B cell (primary cell): ENCODE results near the gene HERC4. TPM values are rescaled to one million over a fixed set of nuclear protein-coding genes. Genes with fewer than 3 reads are reported as not detected.

Experiments used
- ATAC-seq: fragments of 200-7000 bp; cut with Tn5 transposase; one replicate; pipeline ENCODE4 v1.10.0; 2021; ENCODE audit warnings: low read depth, mild to moderate bottlenecking, moderate number of reproducible peaks, moderate library complexity
- CTCF ChIA-PET: fragments of 350-600 bp; sonication (Branson Sonifier 250); formaldehyde crosslinking; loops from one replicate; lab custom pipeline; 2021; ENCODE audit warnings: antibody characterized with exemption, inconsistent platforms; lab: Charles Lee
- POLR2A ChIA-PET: fragments of 350-600 bp; sonication (Branson Sonifier 250); formaldehyde crosslinking; loops from one replicate; lab custom pipeline; 2021; ENCODE audit warnings: antibody characterized with exemption; lab: Charles Lee
- DNase-seq: peaks from one replicate; pipeline ENCODE4 v3.0.0; 2013
- H2AFZ ChIP-seq: 2 replicates; pipeline ENCODE4 v1.6.1; 2012; ENCODE audit warnings: mild to moderate bottlenecking, low read depth, low read length; ENCODE audit not compliant: insufficient read depth, poor library complexity, severe bottlenecking
- H3K27ac ChIP-seq, 2 donors: 1 replicate in 1 of 2; 2 replicates in 1 of 2; pipeline ENCODE4 v1.5.1; 2012 to 2013; ENCODE audit warnings: low read length in 2 of 2, mild to moderate bottlenecking in 2 of 2, moderate library complexity in 1 of 2
- H3K27me3 ChIP-seq, 4 experiments: fragments of 200-600 bp in 1 of 4; sonication (generic) in 1 of 4; replicated peaks in 1 of 4; 1 replicate in 2 of 4; 2 replicates in 2 of 4; pipeline versions ENCODE4 v1.6.1 to v1.7.0; 2013 to 2016; ENCODE audit warnings: low read length in 3 of 4, mild to moderate bottlenecking in 2 of 4, mixed read lengths in 1 of 4, moderate library complexity in 1 of 4; ENCODE audit not compliant: insufficient read depth in 4 of 4, control insufficient read depth in 3 of 4; ENCODE audit errors: control extremely low read depth in 1 of 4
- H3K36me3 ChIP-seq, 2 experiments: replicated peaks in 1 of 2; 1 replicate in 1 of 2; 2 replicates in 1 of 2; pipeline versions ENCODE4 v1.6.1 to v1.7.1; 2013; ENCODE audit warnings: low read length in 1 of 2; ENCODE audit not compliant: insufficient read depth in 2 of 2, control insufficient read depth in 1 of 2; ENCODE audit errors: control extremely low read depth in 1 of 2, extremely low read depth in 1 of 2
- H3K4me1 ChIP-seq, 2 donors: fragments of 200-600 bp in 1 of 2; sonication (generic) in 1 of 2; 1 replicate in 1 of 2; 2 replicates in 1 of 2; pipeline versions ENCODE4 v1.5.1 to v1.6.1; 2013 to 2017; ENCODE audit warnings: low read length in 2 of 2; ENCODE audit not compliant: control insufficient read depth in 2 of 2, insufficient read depth in 2 of 2
- H3K4me2 ChIP-seq: replicated peaks from 2 replicates; pipeline ENCODE3; 2012; ENCODE audit warnings: mild to moderate bottlenecking, low read depth, low read length; ENCODE audit not compliant: poor library complexity, severe bottlenecking
- H3K4me3 ChIP-seq, 5 experiments: fragments of 200-600 bp in 1 of 5; sonication (generic) in 1 of 5; 1 replicate in 3 of 5; 2 replicates in 2 of 5; pipeline versions ENCODE4 v1.5.1 to v1.7.0; 2011 to 2016; ENCODE audit warnings: low read length in 4 of 5, mild to moderate bottlenecking in 4 of 5, low read depth in 2 of 5, control low read depth in 1 of 5, moderate library complexity in 1 of 5; ENCODE audit not compliant: insufficient read depth in 1 of 5; ENCODE audit errors: control extremely low read depth in 1 of 5, extremely low read depth in 1 of 5
- H3K79me2 ChIP-seq: fragments of 200-600 bp; sonication (generic); one replicate; pipeline ENCODE4 v1.6.0; 2016; ENCODE audit warnings: low read length; ENCODE audit not compliant: control insufficient read depth, insufficient read depth
- H3K9ac ChIP-seq: fragments of 200-600 bp; sonication (generic); 2 replicates; pipeline ENCODE4 v1.6.1; 2017; ENCODE audit warnings: mild to moderate bottlenecking, low read length, moderate library complexity
- H3K9me3 ChIP-seq, 3 donors: one replicate each; pipeline versions ENCODE4 v1.6.1 to v1.7.1; 2013; ENCODE audit warnings: low read length in 2 of 3; ENCODE audit not compliant: control insufficient read depth in 2 of 3, insufficient read depth in 1 of 3; ENCODE audit errors: control extremely low read depth in 1 of 3
- H4K20me1 ChIP-seq: 2 replicates; pipeline ENCODE4 v1.6.0; 2012; ENCODE audit warnings: mild to moderate bottlenecking, low read length; ENCODE audit not compliant: insufficient read depth, control insufficient read depth, poor library complexity, severe bottlenecking
- H3K27ac Mint-ChIP-seq: one replicate; pipeline ENCODE4 v1.8.0; 2021; ENCODE audit warnings: mixed read lengths
- H3K27me3 Mint-ChIP-seq: one replicate; pipeline ENCODE4 v1.8.0; 2021; ENCODE audit warnings: mixed read lengths
- H3K4me1 Mint-ChIP-seq: one replicate; pipeline ENCODE4 v1.8.0; 2021; ENCODE audit warnings: mixed read lengths
- H3K4me3 Mint-ChIP-seq: one replicate; pipeline ENCODE4 v1.8.0; 2021; ENCODE audit warnings: mixed read lengths
- H3K9me3 Mint-ChIP-seq: one replicate; pipeline ENCODE4 v1.8.0; 2022; ENCODE audit warnings: mixed read lengths; ENCODE audit not compliant: insufficient read depth
- EZH2 ChIP-seq: IDR thresholded peaks from 2 replicates; pipeline ENCODE4 v1.6.1; 2012; ENCODE audit warnings: borderline replicate concordance, low read depth, mild to moderate bottlenecking, moderate library complexity, low read length; ENCODE audit not compliant: insufficient read depth, poor library complexity, severe bottlenecking
- WGBS: methylation state at CpG from one replicate; pipeline ENCODE4 v1.1.5; 2013; ENCODE audit warnings: missing lambda C conversion rate; ENCODE audit not compliant: insufficient coverage; 5-methylcytosine and 5-hydroxymethylcytosine counted together
- intact Hi-C: fragments of 100-400 bp; cut with micrococcal nuclease; formaldehyde crosslinking; loops from one replicate; pipeline ENCODE4 v1.10.0; 2022
- polyA plus RNA-seq: library from polyadenylated mRNA; depleted of rRNA; stranded (reverse); fragments of >200 nt; gene quantifications from 2 replicates; pipeline ENCODE4 v1.2.3, GENCODE V29; 2012
- total RNA-seq, 2 donors: library from RNA; stranded (reverse); fragments of 120-200 nt in 1 of 2; gene quantifications; 1 replicate in 1 of 2; 2 replicates in 1 of 2; pipeline versions ENCODE4 v1.2.3 to v1.2.4, GENCODE V29; 2013 to 2022
- TF ChIP-seq, protein P1 (sequence below): fragments of 200-600 bp; IDR thresholded peaks from one replicate; pipeline ENCODE4 v1.8.0; 2022; ENCODE audit warnings: antibody characterized with exemption, mild to moderate bottlenecking

Gene HERC4
- total and polyA plus RNA-seq, 2 donors (not counting 1 experiment from before 2014, with no cell fraction given), result 18.2 to 118 TPM

GRCh38 chr10:67965456-67965855 is 109.6 kb downstream of the HERC4 start:
- no peaks in the 10 kb centered on the region for H3K9me3 Mint-ChIP-seq
- no peak overlapping the region for H3K27ac Mint-ChIP-seq
- H3K27me3 ChIP-seq, result no peaks in the 10 kb centered on the region
- H3K4me2 ChIP-seq, result no peak overlapping the region
- no peak overlapping the region for H2AFZ ChIP-seq
- H3K27me3 Mint-ChIP-seq, result no peaks in the 10 kb centered on the region
- H3K36me3 ChIP-seq, result peaks cover 9 to 48% of the 10 kb centered on the region in 2 experiments
- H3K4me1 Mint-ChIP-seq, result no peaks in the 10 kb centered on the region
- TF ChIP-seq, protein P1, sequence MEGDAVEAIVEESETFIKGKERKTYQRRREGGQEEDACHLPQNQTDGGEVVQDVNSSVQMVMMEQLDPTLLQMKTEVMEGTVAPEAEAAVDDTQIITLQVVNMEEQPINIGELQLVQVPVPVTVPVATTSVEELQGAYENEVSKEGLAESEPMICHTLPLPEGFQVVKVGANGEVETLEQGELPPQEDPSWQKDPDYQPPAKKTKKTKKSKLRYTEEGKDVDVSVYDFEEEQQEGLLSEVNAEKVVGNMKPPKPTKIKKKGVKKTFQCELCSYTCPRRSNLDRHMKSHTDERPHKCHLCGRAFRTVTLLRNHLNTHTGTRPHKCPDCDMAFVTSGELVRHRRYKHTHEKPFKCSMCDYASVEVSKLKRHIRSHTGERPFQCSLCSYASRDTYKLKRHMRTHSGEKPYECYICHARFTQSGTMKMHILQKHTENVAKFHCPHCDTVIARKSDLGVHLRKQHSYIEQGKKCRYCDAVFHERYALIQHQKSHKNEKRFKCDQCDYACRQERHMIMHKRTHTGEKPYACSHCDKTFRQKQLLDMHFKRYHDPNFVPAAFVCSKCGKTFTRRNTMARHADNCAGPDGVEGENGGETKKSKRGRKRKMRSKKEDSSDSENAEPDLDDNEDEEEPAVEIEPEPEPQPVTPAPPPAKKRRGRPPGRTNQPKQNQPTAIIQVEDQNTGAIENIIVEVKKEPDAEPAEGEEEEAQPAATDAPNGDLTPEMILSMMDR, result no peak
- TF ChIP-seq EZH2, result no peak
- ChIA-PET POLR2A (no interaction called here), CTCF (no interaction called here)
- peaks cover 2% of the 10 kb centered on the region for H4K20me1 ChIP-seq
- intact Hi-C loops, result no loop called here
- H3K9ac ChIP-seq, result no peak overlapping the region
- no peak overlapping the region for H3K27ac ChIP-seq
- ATAC-seq (no peak), DNase-seq (no peak)
- H3K4me3 ChIP-seq, result no peak overlapping the region
- no peaks in the 10 kb centered on the region for H3K9me3 ChIP-seq
- no peak overlapping the region for H3K4me3 Mint-ChIP-seq
- no CpG with 5 or more reads among the region's 2 CpGs for WGBS
- peaks cover 12% of the 10 kb centered on the region for H3K79me2 ChIP-seq
- H3K4me1 ChIP-seq, result no peaks in the 10 kb centered on the region

GRCh38 chr10:67959839-67960476 is 115.1 kb downstream of the HERC4 start:
- POLR2A ChIA-PET, result no interaction called here
- DNase-seq (no peak), ATAC-seq (no peak)
- peaks cover 0 to 5% of the 10 kb centered on the region in 2 experiments for H3K36me3 ChIP-seq
- H3K9me3 Mint-ChIP-seq, result no peaks in the 10 kb centered on the region
- no peak overlapping the region for H3K9ac ChIP-seq
- no peaks in the 10 kb centered on the region for H3K79me2 ChIP-seq
- no peaks in the 10 kb centered on the region for H3K9me3 ChIP-seq
- H3K27ac ChIP-seq, result no peak overlapping the region
- no peaks in the 10 kb centered on the region for H3K27me3 ChIP-seq
- H3K4me2 ChIP-seq, result no peak overlapping the region
- intact Hi-C loops, result no loop called here
- no peaks in the 10 kb centered on the region for H4K20me1 ChIP-seq
- no peak overlapping the region for H3K27ac Mint-ChIP-seq
- no peaks in the 10 kb centered on the region for H3K27me3 Mint-ChIP-seq
- no peak overlapping the region for H3K4me3 ChIP-seq
- TF ChIP-seq, protein P1, result no peak
- TF ChIP-seq EZH2, result no peak
- no peak overlapping the region for H2AFZ ChIP-seq
- CTCF ChIA-PET, result no interaction called here
- no peak overlapping the region for H3K4me3 Mint-ChIP-seq
- 74% methylated on average over 4 of the region's 8 CpGs for WGBS
- H3K4me1 ChIP-seq, result no peaks in the 10 kb centered on the region
- no peaks in the 10 kb centered on the region for H3K4me1 Mint-ChIP-seq
